ENCODE measurements around the gene ADGRL1. TPM values are rescaled to one million over a fixed set of nuclear protein-coding genes. Genes with fewer than 3 reads are reported as not detected.

ADGRL1 gene
- polyA plus RNA-seq, 3 donors: 1.7 TPM; not detected in 2

DNA sequence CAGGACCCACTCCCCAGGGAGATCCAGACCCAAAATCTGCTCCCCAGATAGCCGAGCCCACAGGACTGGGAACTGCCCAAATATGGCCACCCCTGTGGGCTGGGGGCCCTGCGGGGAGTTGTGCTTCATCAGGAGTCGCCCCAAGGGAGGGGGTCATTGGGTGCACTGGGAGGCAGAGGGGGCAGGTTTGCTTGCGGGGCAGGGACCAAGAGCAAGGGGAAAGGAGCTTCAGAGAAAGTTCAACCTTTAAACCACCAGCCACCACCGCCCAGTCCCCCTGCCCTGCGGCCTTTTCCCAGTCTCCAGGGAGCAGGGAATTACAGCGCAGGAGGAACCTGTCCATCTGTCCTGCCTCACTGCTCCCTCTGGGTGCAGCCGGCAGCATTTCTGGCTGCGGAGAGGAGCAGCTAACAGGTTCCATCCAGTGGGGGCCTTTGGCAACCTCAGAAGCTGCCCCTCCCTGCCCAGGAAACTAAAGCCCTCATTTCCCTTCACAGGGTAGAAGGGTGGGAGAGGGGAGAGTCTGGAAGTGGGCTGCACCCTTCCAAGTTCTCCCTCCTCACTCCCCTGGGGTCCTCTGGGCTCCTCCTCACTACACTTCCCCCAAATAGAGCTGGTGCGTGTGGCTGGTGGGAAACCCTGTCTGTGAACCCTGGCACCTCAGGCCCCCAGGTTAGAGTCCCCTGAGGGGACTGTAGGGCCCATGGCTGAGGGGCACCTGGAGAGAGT, 55.8 kb downstream of the ADGRL1 start:
- Histone ChIP-seq H3K9ac (ENCODE audit: insufficient read depth, low read length, poor library complexity, severe bottlenecking) (peak overlapping the region; percentile 48), H3K27me3 (ENCODE audit: control insufficient read depth in 2 of 2, insufficient read depth in 2 of 2, low read length in 2 of 2) (no peaks in the 10 kb centered on the region), H3K27ac (ENCODE audit: low read depth in 1 of 2, low read length in 2 of 2) (peak overlapping the region; percentile 25 to 68), H3K4me2 (replicated peaks; ENCODE audit: extremely low read depth, low read length, poor library complexity, severe bottlenecking) (peak overlapping the region; percentile 71), H4K20me1 (ENCODE audit: insufficient read depth, low read length) (peaks cover 66% of the 10 kb centered on the region), H3K79me2 (ENCODE audit: insufficient read depth, low read length) (peaks cover 51% of the 10 kb centered on the region), H3K4me1 (ENCODE audit: control insufficient read depth in 1 of 2, insufficient read depth in 2 of 2, low read length in 2 of 2) (peaks cover 30 to 34% of the 10 kb centered on the region in 2 donors), H3K36me3 (replicated peaks in 1 of 2; ENCODE audit: control insufficient read depth in 1 of 2, insufficient read depth in 2 of 2, low read length in 2 of 2) (peaks cover 2 to 18% of the 10 kb centered on the region in 2 donors), H2AFZ (ENCODE audit: insufficient read depth, low read depth, low read length, poor library complexity, severe bottlenecking) (peak overlapping the region; percentile 78), H3K9me3 (replicated peaks in 1 of 2; ENCODE audit: control insufficient read depth in 1 of 2, insufficient read depth in 1 of 2, low read length in 2 of 2) (no peaks in the 10 kb centered on the region), H3K4me3 (replicated peaks in 1 of 3; ENCODE audit: low read depth in 2 of 3, low read length in 3 of 3) (peak overlapping the region in 1 of 3 experiments; percentile 68)
- peaks cover 0 to 4% (median 0%) of the 10 kb centered on the region in 7 donors for H3K9me3 Mint-ChIP-seq
- DNase-seq: no peak
- H3K4me3 Mint-ChIP-seq: peak overlapping the region; percentile 77 to 87
- intact Hi-C loops (cut with micrococcal nuclease): no loop called here
- TF ChIP-seq, protein P1, sequence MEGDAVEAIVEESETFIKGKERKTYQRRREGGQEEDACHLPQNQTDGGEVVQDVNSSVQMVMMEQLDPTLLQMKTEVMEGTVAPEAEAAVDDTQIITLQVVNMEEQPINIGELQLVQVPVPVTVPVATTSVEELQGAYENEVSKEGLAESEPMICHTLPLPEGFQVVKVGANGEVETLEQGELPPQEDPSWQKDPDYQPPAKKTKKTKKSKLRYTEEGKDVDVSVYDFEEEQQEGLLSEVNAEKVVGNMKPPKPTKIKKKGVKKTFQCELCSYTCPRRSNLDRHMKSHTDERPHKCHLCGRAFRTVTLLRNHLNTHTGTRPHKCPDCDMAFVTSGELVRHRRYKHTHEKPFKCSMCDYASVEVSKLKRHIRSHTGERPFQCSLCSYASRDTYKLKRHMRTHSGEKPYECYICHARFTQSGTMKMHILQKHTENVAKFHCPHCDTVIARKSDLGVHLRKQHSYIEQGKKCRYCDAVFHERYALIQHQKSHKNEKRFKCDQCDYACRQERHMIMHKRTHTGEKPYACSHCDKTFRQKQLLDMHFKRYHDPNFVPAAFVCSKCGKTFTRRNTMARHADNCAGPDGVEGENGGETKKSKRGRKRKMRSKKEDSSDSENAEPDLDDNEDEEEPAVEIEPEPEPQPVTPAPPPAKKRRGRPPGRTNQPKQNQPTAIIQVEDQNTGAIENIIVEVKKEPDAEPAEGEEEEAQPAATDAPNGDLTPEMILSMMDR (IDR thresholded peaks at IDR 0.05): no peak
- H3K4me1 Mint-ChIP-seq: peaks cover 66% of the 10 kb centered on the region
- H3K27ac Mint-ChIP-seq: peak overlapping the region; percentile 70 to 92 (median 79)
- H3K27me3 Mint-ChIP-seq (ENCODE audit: low read depth in 3 of 3): peaks cover 0 to 5% (median 1%) of the 10 kb centered on the region in 3 donors
- WGBS (ENCODE audit: insufficient coverage): 71% methylated on average over 6 of the region's 10 CpGs
- H3K36me3 Mint-ChIP-seq: peaks cover 13 to 29% of the 10 kb centered on the region in 2 donors

DNA sequence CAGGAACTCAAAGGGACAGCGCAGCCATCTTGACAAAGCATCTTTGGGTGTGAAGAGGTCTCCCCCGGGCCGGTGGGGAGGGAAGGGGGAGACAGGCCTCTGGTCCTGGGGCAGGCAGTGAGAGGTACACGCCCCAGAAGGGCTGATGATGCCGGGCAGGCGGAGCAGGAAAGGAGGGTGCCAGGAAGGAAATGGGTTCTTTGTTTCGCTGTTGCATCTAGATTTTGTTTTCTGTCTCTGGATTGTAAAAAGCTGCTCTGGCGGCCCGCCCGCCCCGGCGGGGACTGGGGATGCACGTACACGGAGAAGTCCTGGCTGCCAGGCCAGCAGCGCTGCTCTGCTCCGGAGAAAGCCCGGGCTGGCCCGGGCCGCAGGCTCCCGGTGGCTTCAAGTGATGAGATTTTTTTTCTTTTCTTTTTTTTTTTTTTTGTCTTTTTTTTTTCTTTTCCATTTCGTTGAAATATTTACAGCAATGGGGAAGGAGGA, 56.4 kb downstream of the ADGRL1 start:
- peaks cover 0 to 13% of the 10 kb centered on the region in 2 donors for H3K36me3 ChIP-seq (replicated peaks in 1 of 2; ENCODE audit: control insufficient read depth in 1 of 2, insufficient read depth in 2 of 2, low read length in 2 of 2)
- peak overlapping the region; percentile 71 for H3K4me2 ChIP-seq (replicated peaks; ENCODE audit: extremely low read depth, low read length, poor library complexity, severe bottlenecking)
- H3K79me2 ChIP-seq (ENCODE audit: insufficient read depth, low read length): peaks cover 58% of the 10 kb centered on the region
- H3K4me3 ChIP-seq (replicated peaks in 1 of 3; ENCODE audit: low read depth in 2 of 3, low read length in 3 of 3): peak overlapping the region in 1 of 3 experiments; percentile 68
- Mint-ChIP-seq H3K27ac (peak overlapping the region; percentile 70 to 92 (median 79)), H3K4me1 (peaks cover 67% of the 10 kb centered on the region), H3K9me3 (peaks cover 0 to 4% (median 0%) of the 10 kb centered on the region in 7 donors), H3K27me3 (ENCODE audit: low read depth in 3 of 3) (peaks cover 0 to 5% (median 1%) of the 10 kb centered on the region in 3 donors), H3K4me3 (peak overlapping the region; percentile 77 to 87), H3K36me3 (peaks cover 9 to 24% of the 10 kb centered on the region in 2 donors)
- peaks cover 68% of the 10 kb centered on the region for H4K20me1 ChIP-seq (ENCODE audit: insufficient read depth, low read length)
- 1% methylated on average over 12 of the region's 21 CpGs for WGBS (ENCODE audit: insufficient coverage)
- peaks cover 30 to 36% of the 10 kb centered on the region in 2 donors for H3K4me1 ChIP-seq (ENCODE audit: control insufficient read depth in 1 of 2, insufficient read depth in 2 of 2, low read length in 2 of 2)
- H2AFZ ChIP-seq (ENCODE audit: insufficient read depth, low read depth, low read length, poor library complexity, severe bottlenecking): peak overlapping the region; percentile 78
- peak overlapping the region; percentile 48 for H3K9ac ChIP-seq (ENCODE audit: insufficient read depth, low read length, poor library complexity, severe bottlenecking)
- H3K27me3 ChIP-seq (ENCODE audit: control insufficient read depth in 2 of 2, insufficient read depth in 2 of 2, low read length in 2 of 2): no peaks in the 10 kb centered on the region
- H3K9me3 ChIP-seq (replicated peaks in 1 of 2; ENCODE audit: control insufficient read depth in 1 of 2, insufficient read depth in 1 of 2, low read length in 2 of 2): no peaks in the 10 kb centered on the region
- peak; percentile 23 to 36 (median 28) for DNase-seq
- intact Hi-C loops (cut with micrococcal nuclease): loop anchor here in 1 of 2 donors (5.0 to 10.0 kb wide), 2 partner anchors 138 to 255 kb away; no protein-coding TSS in a partner anchor
- H3K27ac ChIP-seq (ENCODE audit: low read depth in 1 of 2, low read length in 2 of 2): peak overlapping the region; percentile 25 to 68
- TF ChIP-seq, protein P1 (IDR thresholded peaks at IDR 0.05): no peak
